HEK293 (cell line): ENCODE results near the gene SYS1.

Experiments used
- CTCF ChIA-PET: fragments of 350-600 bp; formaldehyde crosslinking; extraction: SDS; loops from one replicate; lab custom pipeline; 2021; ENCODE audit warnings: antibody characterized with exemption; lab: Yijun Ruan, JAX
- POLR2A ChIA-PET: fragments of 300-600 bp; formaldehyde crosslinking; extraction: SDS; loops from one replicate; lab custom pipeline; 2020; ENCODE audit warnings: antibody characterized with exemption, inconsistent platforms; lab: Yijun Ruan, JAX
- H3K27ac ChIP-seq: fragments of 200-500 bp; sonication (Bioruptor generic); 2 replicates; pipeline ENCODE4 v1.5.1; 2014; ENCODE audit warnings: low read depth, low read length, control low read depth, inconsistent platforms; ENCODE audit errors: extremely low read depth
- H3K36me3 ChIP-seq, 2 experiments: fragments of 200-500 bp in 1 of 2; sonication (Bioruptor generic) in 1 of 2; 1 replicate in 1 of 2; 2 replicates in 1 of 2; pipeline ENCODE4 v1.5.1; 2014 to 2017; ENCODE audit warnings: inconsistent platforms in 2 of 2, low read length in 2 of 2; ENCODE audit not compliant: control insufficient read depth in 2 of 2, insufficient read depth in 1 of 2
- H3K4me1 ChIP-seq: fragments of 200-500 bp; sonication (Bioruptor generic); 2 replicates; pipeline ENCODE4 v1.5.1; 2014; ENCODE audit warnings: mild to moderate bottlenecking, low read length, inconsistent platforms; ENCODE audit not compliant: control insufficient read depth, insufficient read depth
- H3K4me3 ChIP-seq: 2 replicates; pipeline ENCODE4 v1.5.1; 2011; ENCODE audit warnings: low read depth, mild to moderate bottlenecking, control low read depth, low read length, moderate library complexity
- H3K9me3 ChIP-seq: fragments of 200-500 bp; sonication (Bioruptor generic); 2 replicates; pipeline ENCODE4 v1.5.1; 2014; ENCODE audit warnings: low read depth, low read length, inconsistent platforms; ENCODE audit not compliant: control insufficient read depth, insufficient read depth
- GLIS1 ChIP-seq: fragments of 450-650 bp; formaldehyde crosslinking; IDR thresholded peaks from 2 replicates; pipeline ENCODE4 v1.5.1; 2016; ENCODE audit warnings: missing biosample characterization, missing genetic modification characterization
- HOXA7 ChIP-seq: sonication (generic); formaldehyde crosslinking; IDR thresholded peaks from 2 replicates; pipeline ENCODE4 v1.8.1; 2022; ENCODE audit warnings: missing genetic modification reagents, borderline replicate concordance
- KLF1 ChIP-seq: fragments of 450-650 bp; formaldehyde crosslinking; IDR thresholded peaks from 2 replicates; pipeline ENCODE4 v1.5.1; 2016; ENCODE audit warnings: missing biosample characterization, missing genetic modification characterization
- KLF7 ChIP-seq: fragments of 450-650 bp; formaldehyde crosslinking; IDR thresholded peaks from 2 replicates; pipeline ENCODE4 v1.5.1; 2016; ENCODE audit warnings: missing biosample characterization, missing genetic modification characterization, borderline replicate concordance
- MZF1 ChIP-seq: fragments of 450-650 bp; formaldehyde crosslinking; IDR thresholded peaks from 2 replicates; pipeline ENCODE4 v1.5.1; 2017; ENCODE audit warnings: missing biosample characterization, missing genetic modification characterization, borderline replicate concordance
- RBAK ChIP-seq: fragments of 450-650 bp; formaldehyde crosslinking; IDR thresholded peaks from 2 replicates; pipeline ENCODE4 v1.5.1; 2016; ENCODE audit warnings: missing biosample characterization, missing genetic modification characterization
- ZBTB20 ChIP-seq: fragments of 450-650 bp; formaldehyde crosslinking; IDR thresholded peaks from 2 replicates; pipeline ENCODE4 v1.5.1; 2016; ENCODE audit warnings: missing biosample characterization, missing genetic modification characterization
- ZBTB7A ChIP-seq: fragments of 450-650 bp; formaldehyde crosslinking; IDR thresholded peaks from 2 replicates; pipeline ENCODE4 v1.5.1; 2016; ENCODE audit warnings: low read depth, missing biosample characterization, missing genetic modification characterization
- ZNF133 ChIP-seq: fragments of 450-650 bp; formaldehyde crosslinking; IDR thresholded peaks from 2 replicates; pipeline ENCODE4 v1.5.1; 2016; ENCODE audit warnings: missing biosample characterization, missing genetic modification characterization
- ZNF155 ChIP-seq: fragments of 450-650 bp; formaldehyde crosslinking; IDR thresholded peaks from 2 replicates; pipeline ENCODE4 v1.5.1; 2016; ENCODE audit warnings: missing biosample characterization, missing genetic modification characterization
- ZNF169 ChIP-seq: fragments of 450-650 bp; formaldehyde crosslinking; IDR thresholded peaks from 2 replicates; pipeline ENCODE4 v1.5.1; 2016; ENCODE audit warnings: missing biosample characterization, missing genetic modification characterization
- ZNF174 ChIP-seq: fragments of 450-650 bp; formaldehyde crosslinking; IDR thresholded peaks from 2 replicates; pipeline ENCODE4 v1.5.0; 2017; ENCODE audit warnings: missing biosample characterization, mild to moderate bottlenecking, missing genetic modification characterization
- ZNF175 ChIP-seq: fragments of 450-650 bp; formaldehyde crosslinking; IDR thresholded peaks from 2 replicates; pipeline ENCODE4 v1.5.1; 2016; ENCODE audit warnings: missing biosample characterization, missing genetic modification characterization
- ZNF211 ChIP-seq: fragments of 450-650 bp; formaldehyde crosslinking; IDR thresholded peaks from 2 replicates; pipeline ENCODE4 v1.5.1; 2016; ENCODE audit warnings: low read depth, missing biosample characterization, missing genetic modification characterization
- ZNF354C ChIP-seq: fragments of 450-650 bp; formaldehyde crosslinking; IDR thresholded peaks from 2 replicates; pipeline ENCODE4 v1.5.1; 2016; ENCODE audit warnings: missing biosample characterization, missing genetic modification characterization, low read depth, borderline replicate concordance
- ZNF530 ChIP-seq: fragments of 450-650 bp; formaldehyde crosslinking; IDR thresholded peaks from 2 replicates; pipeline ENCODE4 v1.5.1; 2016; ENCODE audit warnings: low read depth, missing biosample characterization, missing genetic modification characterization
- ZNF624 ChIP-seq: fragments of 450-650 bp; formaldehyde crosslinking; IDR thresholded peaks from 2 replicates; pipeline ENCODE4 v1.5.1; 2017; ENCODE audit warnings: missing biosample characterization, missing genetic modification characterization
- ZNF707 ChIP-seq: fragments of 450-650 bp; formaldehyde crosslinking; IDR thresholded peaks from 2 replicates; pipeline ENCODE4 v1.5.1; 2016; ENCODE audit warnings: missing biosample characterization, missing genetic modification characterization
- ZNF76 ChIP-seq: fragments of 450-650 bp; formaldehyde crosslinking; IDR thresholded peaks from 2 replicates; pipeline ENCODE4; 2016; ENCODE audit warnings: low read depth, missing biosample characterization, missing genetic modification characterization, borderline replicate concordance
- ZNF768 ChIP-seq: fragments of 450-650 bp; formaldehyde crosslinking; IDR thresholded peaks from 2 replicates; pipeline ENCODE4 v1.5.1; 2018; ENCODE audit warnings: missing biosample characterization, mild to moderate bottlenecking, missing genetic modification characterization
- ZNF830 ChIP-seq: fragments of 450-650 bp; IDR thresholded peaks from 2 replicates; pipeline ENCODE4 v1.5.0; 2018; ENCODE audit warnings: missing biosample characterization, missing genetic modification characterization, low read depth, mild to moderate bottlenecking, moderate library complexity
- ZSCAN16 ChIP-seq: fragments of 450-650 bp; formaldehyde crosslinking; IDR thresholded peaks from 2 replicates; pipeline ENCODE4 v1.5.1; 2016; ENCODE audit warnings: missing biosample characterization, missing genetic modification characterization
- TF ChIP-seq, protein P1 (sequence below): fragments of 450-650 bp; formaldehyde crosslinking; conservative IDR thresholded peaks from 2 replicates; pipeline ENCODE4 v1.5.1; 2016; ENCODE audit warnings: low read depth, missing biosample characterization, missing genetic modification characterization
- TF ChIP-seq, protein P2 (sequence below): fragments of 450-650 bp; formaldehyde crosslinking; IDR thresholded peaks from 2 replicates; pipeline ENCODE4 v1.5.1; 2016; ENCODE audit warnings: missing biosample characterization, missing genetic modification characterization
- TF ChIP-seq, protein P3 (sequence below): fragments of 450-650 bp; formaldehyde crosslinking; IDR thresholded peaks from 2 replicates; pipeline ENCODE4 v1.5.1; 2016; ENCODE audit warnings: missing biosample characterization, missing genetic modification characterization
- TF ChIP-seq, protein P4 (sequence below): fragments of 450-650 bp; formaldehyde crosslinking; IDR thresholded peaks from 2 replicates; pipeline ENCODE4 v1.5.1; 2016; ENCODE audit warnings: missing biosample characterization, missing genetic modification characterization
- TF ChIP-seq, protein P5 (sequence below): fragments of 450-650 bp; formaldehyde crosslinking; IDR thresholded peaks from 2 replicates; pipeline ENCODE4 v1.5.1; 2016; ENCODE audit warnings: missing biosample characterization, missing genetic modification characterization

The SYS1 gene

DNA sequence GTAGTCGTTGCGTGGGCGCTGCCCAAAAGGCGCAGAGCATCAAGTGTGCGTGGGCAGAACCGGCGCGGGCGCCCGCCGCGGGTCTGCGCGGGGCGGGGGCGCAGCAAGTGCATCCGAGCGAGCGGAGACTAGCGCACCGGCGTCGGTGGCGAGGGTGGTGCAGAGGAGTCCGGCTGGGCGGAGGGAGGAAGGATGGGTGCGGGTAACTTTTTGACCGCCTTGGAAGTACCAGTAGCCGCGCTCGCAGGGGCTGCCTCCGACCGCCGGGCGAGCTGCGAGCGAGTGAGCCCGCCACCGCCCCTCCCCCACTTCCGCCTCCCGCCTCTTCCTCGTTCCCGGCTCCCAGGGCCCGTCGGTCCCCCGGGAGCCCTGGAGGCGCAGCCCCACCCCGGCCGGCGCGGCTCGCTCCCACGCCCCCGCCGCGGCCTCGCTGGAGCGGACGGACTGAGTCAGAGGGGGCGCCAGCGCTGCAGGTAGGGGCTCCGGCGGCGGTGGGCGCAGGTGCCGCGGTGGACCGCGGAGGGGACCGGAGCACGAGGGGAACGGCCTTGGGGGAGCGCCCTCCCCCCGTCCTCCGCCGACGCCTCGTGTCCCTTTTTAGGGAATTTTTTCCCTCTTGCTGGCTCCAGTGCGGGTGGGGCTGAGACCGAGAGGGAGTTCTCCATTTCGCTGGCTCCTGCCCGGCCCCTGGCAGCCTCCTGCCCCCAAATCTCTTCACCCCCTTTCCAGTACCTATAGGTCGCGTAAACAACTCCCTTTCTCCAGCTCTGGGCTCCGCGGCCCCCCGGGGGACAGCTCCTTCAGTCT lies 43.5 kb downstream of the SYS1 start (continued):
- TF ChIP-seq KLF1 (tag by site-specific recombination) (no peak), HOXA7 (CRISPR knock-in tag) (no peak), ZNF175 (tag by site-specific recombination) (no peak), ZNF174 (tag by site-specific recombination) (no peak), ZBTB20 (peak; percentile 77), ZSCAN16 (no peak), ZNF768 (tag by site-specific recombination) (no peak), ZNF76 (tag by site-specific recombination) (peak; percentile 68), ZNF830 (tag by site-specific recombination) (no peak), ZNF211 (tag by site-specific recombination) (no peak), ZNF169 (tag by site-specific recombination) (no peak), ZNF155 (tag by site-specific recombination) (no peak), ZNF354C (no peak), KLF7 (tag by site-specific recombination) (no peak), RBAK (no peak), GLIS1 (tag by site-specific recombination) (no peak; the same call in none of the 2 replicates), ZNF707 (no peak), ZNF624 (no peak), ZNF530 (no peak), MZF1 (tag by site-specific recombination) (peak; percentile 31; the same call in 1 of the 2 replicates)
- TF ChIP-seq, protein P1, sequence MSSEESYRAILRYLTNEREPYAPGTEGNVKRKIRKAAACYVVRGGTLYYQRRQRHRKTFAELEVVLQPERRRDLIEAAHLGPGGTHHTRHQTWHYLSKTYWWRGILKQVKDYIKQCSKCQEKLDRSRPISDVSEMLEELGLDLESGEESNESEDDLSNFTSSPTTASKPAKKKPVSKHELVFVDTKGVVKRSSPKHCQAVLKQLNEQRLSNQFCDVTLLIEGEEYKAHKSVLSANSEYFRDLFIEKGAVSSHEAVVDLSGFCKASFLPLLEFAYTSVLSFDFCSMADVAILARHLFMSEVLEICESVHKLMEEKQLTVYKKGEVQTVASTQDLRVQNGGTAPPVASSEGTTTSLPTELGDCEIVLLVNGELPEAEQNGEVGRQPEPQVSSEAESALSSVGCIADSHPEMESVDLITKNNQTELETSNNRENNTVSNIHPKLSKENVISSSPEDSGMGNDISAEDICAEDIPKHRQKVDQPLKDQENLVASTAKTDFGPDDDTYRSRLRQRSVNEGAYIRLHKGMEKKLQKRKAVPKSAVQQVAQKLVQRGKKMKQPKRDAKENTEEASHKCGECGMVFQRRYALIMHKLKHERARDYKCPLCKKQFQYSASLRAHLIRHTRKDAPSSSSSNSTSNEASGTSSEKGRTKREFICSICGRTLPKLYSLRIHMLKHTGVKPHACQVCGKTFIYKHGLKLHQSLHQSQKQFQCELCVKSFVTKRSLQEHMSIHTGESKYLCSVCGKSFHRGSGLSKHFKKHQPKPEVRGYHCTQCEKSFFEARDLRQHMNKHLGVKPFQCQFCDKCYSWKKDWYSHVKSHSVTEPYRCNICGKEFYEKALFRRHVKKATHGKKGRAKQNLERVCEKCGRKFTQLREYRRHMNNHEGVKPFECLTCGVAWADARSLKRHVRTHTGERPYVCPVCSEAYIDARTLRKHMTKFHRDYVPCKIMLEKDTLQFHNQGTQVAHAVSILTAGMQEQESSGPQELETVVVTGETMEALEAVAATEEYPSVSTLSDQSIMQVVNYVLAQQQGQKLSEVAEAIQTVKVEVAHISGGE (tag by site-specific recombination), result peak; percentile 70
- TF ChIP-seq, protein P2, sequence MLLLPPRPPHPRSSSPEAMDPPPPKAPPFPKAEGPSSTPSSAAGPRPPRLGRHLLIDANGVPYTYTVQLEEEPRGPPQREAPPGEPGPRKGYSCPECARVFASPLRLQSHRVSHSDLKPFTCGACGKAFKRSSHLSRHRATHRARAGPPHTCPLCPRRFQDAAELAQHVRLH, result no peak

DNA sequence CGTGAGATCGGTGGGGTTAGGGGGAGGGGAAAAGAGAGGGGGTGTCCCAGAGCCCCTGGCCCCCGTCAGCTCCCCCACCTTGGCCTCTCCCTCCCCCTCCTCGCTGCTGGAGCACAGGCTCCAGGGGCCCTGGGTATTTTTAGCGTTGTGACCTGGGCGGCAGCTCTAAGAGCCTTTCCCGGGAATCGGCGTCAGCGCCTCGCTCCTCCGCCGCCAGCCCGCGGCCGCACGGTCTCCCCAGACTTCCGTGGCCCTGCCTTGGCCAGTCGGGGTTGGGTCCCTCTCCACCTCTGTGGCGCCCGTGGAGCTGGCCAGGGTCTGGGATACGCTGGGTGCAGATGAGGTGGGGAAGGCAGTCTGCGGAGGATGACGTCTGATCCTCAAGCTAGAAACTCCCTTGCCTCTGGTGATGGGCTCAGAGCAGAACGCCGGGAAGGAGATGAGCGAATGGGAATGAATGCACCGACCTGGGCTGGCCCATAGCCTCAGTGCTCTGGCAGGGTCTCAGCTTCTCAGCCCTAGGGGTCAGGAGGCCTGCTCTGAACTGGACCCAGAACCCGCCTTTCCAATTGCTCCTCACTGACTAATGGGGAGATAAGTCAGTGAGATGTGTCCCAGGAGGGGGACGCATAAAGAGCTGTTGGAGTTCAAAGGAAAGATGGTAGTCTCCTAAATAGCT lies 44.2 kb downstream of the SYS1 start:
- H3K27ac ChIP-seq, result peak overlapping the region; percentile 92
- no peaks in the 10 kb centered on the region for H3K9me3 ChIP-seq
- peak overlapping the region; percentile 71 for H3K4me3 ChIP-seq
- H3K36me3 ChIP-seq, result peaks cover 0 to 28% of the 10 kb centered on the region in 2 experiments; a peak in 2 of 3 replicates
- POLR2A ChIA-PET, result interaction anchor here (0.5 to 2.2 kb wide), 14 partner anchors 9 to 528 kb away, joined by 3 to 22 read pairs (median 5); partner anchors contain the start of genes PIGT and SYS1
- peaks cover 10% of the 10 kb centered on the region for H3K4me1 ChIP-seq
- CTCF ChIA-PET, result interaction anchor here (0.7 to 2.5 kb wide), 9 partner anchors 9 to 863 kb away, joined by 3 to 18 read pairs (median 4); partner anchors contain the start of genes PIGT and SYS1
- peak; percentile 99 for TF ChIP-seq ZBTB20
- TF ChIP-seq, protein P3, sequence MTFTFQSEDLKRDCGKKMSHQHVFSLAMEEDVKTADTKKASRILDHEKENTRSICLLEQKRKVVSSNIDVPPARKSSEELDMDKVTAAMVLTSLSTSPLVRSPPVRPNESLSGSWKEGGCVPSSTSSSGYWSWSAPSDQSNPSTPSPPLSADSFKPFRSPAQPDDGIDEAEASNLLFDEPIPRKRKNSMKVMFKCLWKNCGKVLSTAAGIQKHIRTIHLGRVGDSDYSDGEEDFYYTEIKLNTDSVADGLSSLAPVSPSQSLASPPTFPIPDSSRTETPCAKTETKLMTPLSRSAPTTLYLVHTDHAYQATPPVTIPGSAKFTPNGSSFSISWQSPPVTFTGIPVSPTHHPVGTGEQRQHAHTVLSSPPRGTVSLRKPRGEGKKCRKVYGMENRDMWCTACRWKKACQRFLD (tag by site-specific recombination), result no peak
- TF ChIP-seq HOXA7 (CRISPR knock-in tag), result no peak
- TF ChIP-seq, protein P4, sequence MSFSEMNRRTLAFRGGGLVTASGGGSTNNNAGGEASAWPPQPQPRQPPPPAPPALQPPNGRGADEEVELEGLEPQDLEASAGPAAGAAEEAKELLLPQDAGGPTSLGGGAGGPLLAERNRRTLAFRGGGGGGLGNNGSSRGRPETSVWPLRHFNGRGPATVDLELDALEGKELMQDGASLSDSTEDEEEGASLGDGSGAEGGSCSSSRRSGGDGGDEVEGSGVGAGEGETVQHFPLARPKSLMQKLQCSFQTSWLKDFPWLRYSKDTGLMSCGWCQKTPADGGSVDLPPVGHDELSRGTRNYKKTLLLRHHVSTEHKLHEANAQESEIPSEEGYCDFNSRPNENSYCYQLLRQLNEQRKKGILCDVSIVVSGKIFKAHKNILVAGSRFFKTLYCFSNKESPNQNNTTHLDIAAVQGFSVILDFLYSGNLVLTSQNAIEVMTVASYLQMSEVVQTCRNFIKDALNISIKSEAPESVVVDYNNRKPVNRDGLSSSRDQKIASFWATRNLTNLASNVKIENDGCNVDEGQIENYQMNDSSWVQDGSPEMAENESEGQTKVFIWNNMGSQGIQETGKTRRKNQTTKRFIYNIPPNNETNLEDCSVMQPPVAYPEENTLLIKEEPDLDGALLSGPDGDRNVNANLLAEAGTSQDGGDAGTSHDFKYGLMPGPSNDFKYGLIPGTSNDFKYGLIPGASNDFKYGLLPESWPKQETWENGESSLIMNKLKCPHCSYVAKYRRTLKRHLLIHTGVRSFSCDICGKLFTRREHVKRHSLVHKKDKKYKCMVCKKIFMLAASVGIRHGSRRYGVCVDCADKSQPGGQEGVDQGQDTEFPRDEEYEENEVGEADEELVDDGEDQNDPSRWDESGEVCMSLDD (tag by site-specific recombination), result peak; percentile 59; the same call in 1 of the 2 replicates
- TF ChIP-seq ZBTB7A, result no peak
- TF ChIP-seq ZNF133 (tag by site-specific recombination), result no peak
- TF ChIP-seq, protein P5, sequence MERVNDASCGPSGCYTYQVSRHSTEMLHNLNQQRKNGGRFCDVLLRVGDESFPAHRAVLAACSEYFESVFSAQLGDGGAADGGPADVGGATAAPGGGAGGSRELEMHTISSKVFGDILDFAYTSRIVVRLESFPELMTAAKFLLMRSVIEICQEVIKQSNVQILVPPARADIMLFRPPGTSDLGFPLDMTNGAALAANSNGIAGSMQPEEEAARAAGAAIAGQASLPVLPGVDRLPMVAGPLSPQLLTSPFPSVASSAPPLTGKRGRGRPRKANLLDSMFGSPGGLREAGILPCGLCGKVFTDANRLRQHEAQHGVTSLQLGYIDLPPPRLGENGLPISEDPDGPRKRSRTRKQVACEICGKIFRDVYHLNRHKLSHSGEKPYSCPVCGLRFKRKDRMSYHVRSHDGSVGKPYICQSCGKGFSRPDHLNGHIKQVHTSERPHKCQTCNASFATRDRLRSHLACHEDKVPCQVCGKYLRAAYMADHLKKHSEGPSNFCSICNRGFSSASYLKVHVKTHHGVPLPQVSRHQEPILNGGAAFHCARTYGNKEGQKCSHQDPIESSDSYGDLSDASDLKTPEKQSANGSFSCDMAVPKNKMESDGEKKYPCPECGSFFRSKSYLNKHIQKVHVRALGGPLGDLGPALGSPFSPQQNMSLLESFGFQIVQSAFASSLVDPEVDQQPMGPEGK, result peak; percentile 45
